OCI-LY7 (cell line): ENCODE measurements around the gene HYOU1. TPM values are rescaled to one million over a fixed set of nuclear protein-coding genes. Genes with fewer than 3 reads are reported as not detected.
A peak's percentile ranks its signal among the peaks of the same experiment; 100 is the strongest.

Experiments used
- BruUV-seq: library from RNA; stranded (reverse); fragments of 400-500 nt; replicated peaks from 2 replicates; lab custom pipeline; 2021; lab: Mats Ljungman, UMichigan
- CTCF ChIA-PET: fragments of 300-600 bp; sonication (Branson Sonifier 250); formaldehyde crosslinking; loops from one replicate; lab custom pipeline; 2022; ENCODE audit warnings: antibody characterized with exemption; ENCODE audit not compliant: unreplicated experiment; lab: Charles Lee
- POLR2A ChIA-PET: fragments of 300-600 bp; sonication (Branson Sonifier 250); formaldehyde crosslinking; loops from one replicate; lab custom pipeline; 2022; ENCODE audit warnings: antibody characterized with exemption; lab: Charles Lee
- DNase-seq: peaks from one replicate; pipeline ENCODE4 v3.0.0-alpha.2; 2015; ENCODE audit warnings: low spot score
- H2AFZ ChIP-seq: fragments of 200-600 bp; sonication (generic), shearing (Covaris generic); 2 replicates; pipeline ENCODE4 v1.6.1; 2014; ENCODE audit warnings: mild to moderate bottlenecking, antibody characterized with exemption, low read length, moderate library complexity
- H3K27ac ChIP-seq: fragments of 200-600 bp; sonication (generic); 2 replicates; pipeline ENCODE4 v1.5.1; 2014; ENCODE audit warnings: mixed run types, low read depth, mild to moderate bottlenecking, moderate library complexity, low read length, inconsistent platforms; ENCODE audit not compliant: poor library complexity, severe bottlenecking
- H3K36me3 ChIP-seq: fragments of 200-600 bp; sonication (generic); 2 replicates; pipeline ENCODE4 v1.6.1; 2014; ENCODE audit warnings: mild to moderate bottlenecking, antibody characterized with exemption, low read length, moderate library complexity, mixed read lengths; ENCODE audit not compliant: insufficient read depth
- H3K4me1 ChIP-seq: fragments of 200-600 bp; sonication (generic); 2 replicates; pipeline ENCODE4 v1.5.1; 2014; ENCODE audit warnings: mild to moderate bottlenecking, low read length; ENCODE audit not compliant: insufficient read depth, poor library complexity, severe bottlenecking
- H3K4me2 ChIP-seq: fragments of 200-600 bp; sonication (generic); 2 replicates; pipeline ENCODE4 v1.6.1; 2014; ENCODE audit warnings: mild to moderate bottlenecking, low read length
- H3K4me3 ChIP-seq: fragments of 200-600 bp; sonication (generic); 2 replicates; pipeline ENCODE4 v1.5.1; 2014; ENCODE audit warnings: mild to moderate bottlenecking, low read depth, low read length; ENCODE audit not compliant: poor library complexity, severe bottlenecking
- H3K79me2 ChIP-seq: fragments of 200-600 bp; sonication (generic); 2 replicates; pipeline ENCODE4 v1.6.1; 2016; ENCODE audit warnings: low read depth, mild to moderate bottlenecking, low read length, moderate library complexity, mixed read lengths; ENCODE audit not compliant: insufficient read depth
- H3K9me2 ChIP-seq: fragments of 200-600 bp; sonication (generic); 2 replicates; pipeline ENCODE4 v1.6.1; 2016; ENCODE audit warnings: mild to moderate bottlenecking, low read length, mixed read lengths; ENCODE audit not compliant: insufficient read depth
- H3K9me3 ChIP-seq: fragments of 200-600 bp; sonication (generic); 2 replicates; pipeline ENCODE4 v1.6.1; 2014; ENCODE audit warnings: mild to moderate bottlenecking, mixed run types, low read length, mixed read lengths
- H4K20me1 ChIP-seq: fragments of 200-600 bp; sonication (generic); 2 replicates; pipeline ENCODE4 v1.6.1; 2014; ENCODE audit warnings: mild to moderate bottlenecking, antibody characterized with exemption, low read length, moderate library complexity, mixed read lengths; ENCODE audit not compliant: insufficient read depth
- CTCF ChIP-seq: fragments of 200-600 bp; sonication (generic); conservative IDR thresholded peaks from 2 replicates; pipeline ENCODE4 v1.5.1; 2014; ENCODE audit warnings: mild to moderate bottlenecking, antibody characterized with exemption, low read length, moderate library complexity, mixed read lengths
- EZH2phosphoT487 ChIP-seq: fragments of 200-600 bp; sonication (generic); IDR thresholded peaks from 2 replicates; pipeline ENCODE4 v1.6.1; 2018; ENCODE audit warnings: low read depth, borderline replicate concordance, mild to moderate bottlenecking, mixed run types, antibody characterized with exemption, low read length, moderate library complexity, mixed read lengths
- intact Hi-C: fragments of 100-400 bp; cut with micrococcal nuclease; formaldehyde crosslinking; loops from one replicate; pipeline ENCODE4 v1.10.0; 2022; ENCODE audit not compliant: unreplicated experiment
- total RNA-seq, 2 experiments: library from RNA; depleted of rRNA in 1 of 2; stranded (reverse); fragments of >200 nt in 1 of 2; shearing (Covaris generic) in 1 of 2; gene quantifications; 2 replicates each; pipeline ENCODE4 v1.2.3, GENCODE V29; 2014 to 2022

The HYOU1 gene
- total RNA-seq, 2 experiments from 2014 or later = 86.6 to 117 TPM

GRCh38 chr11:119087123-119087522, 30.1 kb upstream of the HYOU1 start:
- no peak overlapping the region for H2AFZ ChIP-seq
- POLR2A ChIA-PET = interaction anchor here (1.0 to 4.5 kb wide), 3 partner anchors 9 to 22 kb away, joined by 3 to 39 read pairs (median 4); partner anchors contain the start of gene C2CD2L
- no peak for DNase-seq
- no peak overlapping the region for H3K4me3 ChIP-seq
- intact Hi-C loops = no loop called here
- CTCF ChIA-PET = no interaction called here
- no peaks in the 10 kb centered on the region for H3K9me2 ChIP-seq
- peaks cover 12% of the 10 kb centered on the region; the same call in 1 of the 2 replicates for H3K79me2 ChIP-seq
- peaks cover 51% of the 10 kb centered on the region for H3K4me1 ChIP-seq
- no peak overlapping the region for H3K27ac ChIP-seq
- no peak overlapping the region for H3K4me2 ChIP-seq
- no peaks in the 10 kb centered on the region for H3K9me3 ChIP-seq
- no peak for TF ChIP-seq CTCF
- H4K20me1 ChIP-seq = 0 out of 2 replicates have a peak, but pooled peaks cover 1% of the 10 kb centered on the region
- no TSS peak for BruUV-seq
- H3K36me3 ChIP-seq = peaks cover 20% of the 10 kb centered on the region

- Histone ChIP-seq H3K36me3 (peaks cover 23% of the 10 kb centered on the region), H4K20me1 (no peaks in the 10 kb centered on the region), H3K9me2 (no peaks in the 10 kb centered on the region), H3K9me3 (no peaks in the 10 kb centered on the region), H3K4me1 (peaks cover 34% of the 10 kb centered on the region), H3K79me2 (peaks cover 12% of the 10 kb centered on the region; the same call in 1 of the 2 replicates), H3K4me3 (peak overlapping the region; percentile 77), H3K27ac (peak overlapping the region; percentile 66), H3K4me2 (peak overlapping the region; percentile 82), H2AFZ (peak overlapping the region; percentile 39; the same call in 1 of the 2 replicates)
- intact Hi-C loops = no loop called here
- TF ChIP-seq CTCF (no peak), EZH2phosphoT487 (no peak)
- CTCF ChIA-PET = interaction anchor here (0.6 kb wide), 1 partner anchor 300 kb away, joined by 3 read pairs; no protein-coding TSS in a partner anchor
- POLR2A ChIA-PET = interaction anchor here (0.5 to 4.5 kb wide), 16 partner anchors 10 to 142 kb away, joined by 3 to 39 read pairs (median 4); partner anchors contain the start of genes C2CD2L, DPAGT1 and VPS11
- no peak for DNase-seq
- TSS peak; percentile 89 for BruUV-seq
These were observed 28.4 kb upstream of the HYOU1 start for GRCh38 chr11:119085437-119085847.
